HG03159 (cell line): ENCODE data around the gene LAMC2.

ENCODE experiments used
- ATAC-seq: cut with Tn5 transposase; IDR thresholded peaks from one replicate; pipeline ENCODE4 v1.9.1; 2021; ENCODE audit warnings: mild to moderate bottlenecking, moderate library complexity; ENCODE audit not compliant: unreplicated experiment

LAMC2 gene

GRCh38 chr1:183282101-183282855, 96.2 kb downstream of the LAMC2 start:
- ATAC-seq = no peak

GRCh38 chr1:183283286-183283685, 97.2 kb downstream of the LAMC2 start:
- no peak for ATAC-seq

DNA sequence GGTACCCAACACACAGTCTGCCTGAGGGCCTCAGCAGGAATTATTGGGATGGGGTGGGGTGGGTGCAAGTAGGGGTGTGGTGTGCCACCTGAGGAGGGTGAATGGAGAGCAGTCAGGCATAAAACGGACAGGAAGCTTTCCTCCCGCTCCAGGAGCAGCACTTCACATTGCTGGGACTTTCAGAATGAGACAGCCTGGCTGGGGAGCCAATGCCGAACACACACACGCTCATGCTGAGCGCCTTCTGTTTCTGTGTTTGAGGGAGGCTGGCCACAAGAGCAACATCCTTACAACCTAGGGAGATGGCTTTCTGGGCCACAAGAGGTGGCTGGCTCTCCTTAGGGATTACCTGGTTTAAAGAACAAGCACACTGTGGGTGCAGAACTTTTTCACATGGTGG, 98.0 kb downstream of the LAMC2 start:
- ATAC-seq = no peak

GRCh38 chr1:183285256-183285655, 99.2 kb downstream of the LAMC2 start:
- no peak for ATAC-seq

- no peak for ATAC-seq
Observed at GRCh38 chr1:183285746-183286145, 99.7 kb downstream of the LAMC2 start.

- no peak for ATAC-seq
Observed at GRCh38 chr1:183287191-183287675, 101.2 kb downstream of the LAMC2 start.

DNA sequence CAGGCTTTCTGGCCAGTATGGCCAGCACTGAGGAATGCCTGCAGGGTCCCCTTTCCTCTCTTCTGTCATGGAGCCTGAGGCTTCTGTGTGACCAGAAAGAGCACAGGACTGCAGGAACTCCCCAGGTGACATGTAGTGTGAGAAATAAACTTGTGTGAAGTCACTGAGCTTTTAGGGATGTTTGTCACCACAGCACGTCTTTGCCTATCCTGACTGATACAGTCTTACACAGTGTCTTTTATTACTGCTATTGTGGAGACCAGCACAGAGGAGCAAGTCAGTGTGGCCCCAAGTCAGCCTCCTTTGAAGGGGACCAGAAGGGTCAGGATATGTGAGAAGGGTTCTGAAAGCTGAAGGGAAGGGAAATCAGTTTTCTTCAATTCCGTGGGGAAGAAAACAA, 102.5 kb downstream of the LAMC2 start:
- ATAC-seq = no peak

GRCh38 chr1:183289051-183289496, 103.0 kb downstream of the LAMC2 start:
- ATAC-seq = no peak

GRCh38 chr1:183290628-183291027, 104.6 kb downstream of the LAMC2 start:
- ATAC-seq = no peak

DNA sequence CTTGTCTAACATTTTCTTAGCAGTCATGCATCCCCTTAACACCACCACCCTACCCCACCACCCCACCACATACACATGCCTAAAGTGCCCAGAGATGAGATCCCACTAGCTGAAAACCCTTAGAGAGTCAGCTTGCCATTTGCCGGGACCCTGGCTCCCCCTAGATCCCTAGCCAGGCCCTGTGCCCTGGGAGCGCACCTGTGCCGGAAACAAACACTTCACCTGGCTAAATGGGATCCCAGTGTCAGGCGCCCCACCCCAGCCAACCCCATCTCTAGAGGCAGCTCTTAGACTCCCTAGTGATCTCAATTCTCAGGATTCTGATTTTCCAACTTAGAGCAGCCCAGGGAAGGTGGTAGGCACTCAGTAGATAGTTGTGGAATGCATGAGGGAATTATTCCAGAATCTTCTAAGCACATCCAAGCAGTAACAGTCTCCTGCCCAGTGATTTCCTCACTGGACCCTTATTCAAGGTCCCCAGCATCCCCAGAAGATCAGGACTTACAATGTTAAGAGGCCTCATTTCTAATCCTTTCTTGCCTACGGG, 105.2 kb downstream of the LAMC2 start:
- ATAC-seq = no peak

DNA sequence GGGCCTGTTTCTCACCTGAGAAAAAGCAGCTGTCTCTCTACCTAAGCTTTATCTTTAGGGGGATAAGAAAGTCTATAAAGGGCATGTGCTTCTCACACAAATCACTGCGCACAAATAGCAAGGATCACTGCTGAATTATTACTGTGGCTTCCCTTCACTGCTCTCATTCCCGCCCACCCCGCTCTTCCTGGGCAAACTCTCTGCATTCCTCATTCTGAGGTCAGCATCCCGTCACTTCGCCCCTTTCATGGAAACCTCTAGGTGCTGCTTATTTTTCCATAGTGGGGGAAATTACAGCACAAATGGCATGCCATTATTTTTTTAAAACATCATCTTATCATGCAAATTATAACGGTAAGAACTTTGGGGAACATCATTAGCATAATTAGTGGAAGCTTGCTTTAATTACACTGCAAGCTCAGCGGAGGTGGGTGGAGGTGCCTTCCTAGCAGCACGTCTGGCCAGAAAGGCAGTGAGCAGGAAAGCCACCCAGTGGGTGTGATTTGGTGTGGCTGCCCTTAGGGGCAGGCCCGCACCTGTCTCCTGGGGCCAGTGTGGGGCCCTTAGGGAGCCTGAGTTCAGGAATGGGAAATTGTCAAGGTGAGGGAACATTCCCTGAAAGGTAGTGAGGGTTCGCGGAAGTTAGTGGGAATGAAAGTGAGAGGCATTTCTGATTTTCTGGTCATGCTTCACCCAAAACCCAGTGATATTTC, 105.9 kb downstream of the LAMC2 start:
- ATAC-seq = no peak

DNA sequence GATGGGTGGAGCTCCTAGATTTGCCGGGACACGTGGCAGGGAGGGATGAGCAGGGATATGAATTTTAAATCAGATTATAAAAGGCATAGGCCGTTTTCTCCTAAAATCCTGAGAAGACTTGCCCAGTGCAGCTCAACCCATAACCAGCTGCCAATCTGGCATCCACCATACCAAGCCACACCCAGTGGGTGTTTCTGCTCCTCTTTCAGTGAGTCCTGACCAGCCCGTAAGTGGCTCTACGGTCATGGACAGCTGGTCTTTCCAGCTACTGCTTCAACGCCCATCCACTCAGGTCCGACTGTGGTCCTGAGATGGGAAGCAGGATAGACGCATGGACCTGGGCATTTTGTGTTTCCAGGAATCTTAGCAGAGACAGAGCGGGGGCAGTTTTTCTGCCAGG, 107.2 kb downstream of the LAMC2 start:
- ATAC-seq = no peak

DNA sequence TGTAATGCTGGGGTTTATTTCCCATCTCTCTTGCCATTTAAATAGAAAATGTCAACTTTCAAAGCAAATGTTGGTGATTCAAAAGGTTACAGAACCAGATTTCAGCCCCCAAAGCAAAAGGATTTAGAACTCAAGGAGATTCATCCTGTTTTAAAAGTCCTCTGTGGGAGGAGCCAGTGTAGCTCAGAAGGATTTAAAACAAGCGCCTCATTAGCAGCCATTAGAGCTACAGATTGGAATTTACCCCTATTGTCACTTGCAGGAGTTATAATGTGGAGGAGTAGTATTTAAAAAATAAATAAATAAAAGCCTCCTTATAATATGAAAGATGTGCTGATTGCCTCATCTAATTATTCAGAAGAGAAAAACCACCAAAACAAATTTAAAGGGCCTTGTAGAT, 107.8 kb downstream of the LAMC2 start:
- no peak for ATAC-seq
